IMR-90 (cell line): Measurements from ENCODE around the gene PATJ. TPM values are rescaled to one million over a fixed set of nuclear protein-coding genes. Genes with fewer than 3 reads are reported as not detected.

ENCODE experiments used
- ATAC-seq: fragments of 200-7000 bp; cut with Tn5 transposase; 2 replicates; pipeline ENCODE4 v1.9.1; 2020; ENCODE audit warnings: low read depth, mild to moderate bottlenecking, moderate library complexity
- BruUV-seq: library from RNA; stranded (reverse); fragments of 400-500 nt; replicated peaks from 2 replicates; lab custom pipeline; 2021; lab: Mats Ljungman, UMichigan
- CTCF ChIA-PET: fragments of 300-600 bp; formaldehyde crosslinking; extraction: SDS; loops from one replicate; lab custom pipeline; 2021; ENCODE audit warnings: antibody characterized with exemption; lab: Yijun Ruan, JAX
- POLR2A ChIA-PET: fragments of 300-600 bp; sonication (Branson Sonifier 250); formaldehyde crosslinking; loops from one replicate; lab custom pipeline; 2022; ENCODE audit warnings: antibody characterized with exemption; ENCODE audit not compliant: unreplicated experiment; lab: Charles Lee
- DNase-seq: peaks from one replicate; pipeline ENCODE4 v3.0.0; 2013
- H2AFZ ChIP-seq: replicated peaks from 2 replicates; pipeline ENCODE3; 2013; ENCODE audit warnings: low read length, mild to moderate bottlenecking; ENCODE audit not compliant: poor library complexity
- H2AK5ac ChIP-seq: 2 replicates; pipeline ENCODE4 v1.6.1; 2013; ENCODE audit warnings: low read depth, low read length, inconsistent platforms
- H2AK9ac ChIP-seq: replicated peaks from 2 replicates; pipeline ENCODE3; 2013; ENCODE audit warnings: mild to moderate bottlenecking, low read depth, low read length, moderate library complexity; ENCODE audit not compliant: poor library complexity
- H2BK120ac ChIP-seq: 2 replicates; pipeline ENCODE4 v1.6.1; 2013; ENCODE audit warnings: low read depth, low read length, inconsistent platforms
- H2BK15ac ChIP-seq: 3 replicates; pipeline ENCODE4 v1.6.1; 2013; ENCODE audit warnings: low read depth, low read length, inconsistent platforms
- H2BK20ac ChIP-seq: 2 replicates; pipeline ENCODE4 v1.6.1; 2013; ENCODE audit warnings: low read depth, mild to moderate bottlenecking, inconsistent platforms, low read length, moderate library complexity
- H2BK5ac ChIP-seq: 2 replicates; pipeline ENCODE4 v1.6.1; 2013; ENCODE audit warnings: mild to moderate bottlenecking, low read depth, low read length, inconsistent platforms; ENCODE audit not compliant: poor library complexity, severe bottlenecking
- H3K14ac ChIP-seq: replicated peaks from 2 replicates; pipeline ENCODE4 v1.6.1; 2013; ENCODE audit warnings: low read depth, low read length, inconsistent platforms
- H3K18ac ChIP-seq: 2 replicates; pipeline ENCODE4 v1.6.1; 2013; ENCODE audit warnings: low read depth, low read length, control low read depth
- H3K23ac ChIP-seq: 2 replicates; pipeline ENCODE4 v1.6.1; 2013; ENCODE audit warnings: low read depth, low read length, inconsistent platforms
- H3K27ac ChIP-seq: 2 replicates; pipeline ENCODE4 v1.5.1; 2013; ENCODE audit warnings: mild to moderate bottlenecking, control low read depth, low read length; ENCODE audit not compliant: insufficient read depth
- H3K27me3 ChIP-seq: 2 replicates; pipeline ENCODE4 v1.6.1; 2013; ENCODE audit warnings: low read length; ENCODE audit not compliant: control insufficient read depth, insufficient read depth
- H3K36me3 ChIP-seq: 2 replicates; pipeline ENCODE4 v1.6.1; 2013; ENCODE audit warnings: low read length, mixed read lengths; ENCODE audit not compliant: control insufficient read depth, insufficient read depth
- H3K4ac ChIP-seq: 2 replicates; pipeline ENCODE4 v1.6.1; 2013; ENCODE audit warnings: low read depth, low read length, inconsistent platforms
- H3K4me1 ChIP-seq: 2 replicates; pipeline ENCODE4 v1.6.1; 2013; ENCODE audit warnings: low read length, mixed read lengths; ENCODE audit not compliant: control insufficient read depth, insufficient read depth
- H3K4me2 ChIP-seq: 2 replicates; pipeline ENCODE4 v1.6.1; 2013; ENCODE audit warnings: low read depth, mild to moderate bottlenecking, control low read depth, low read length, moderate library complexity
- H3K4me3 ChIP-seq: 2 replicates; pipeline ENCODE4 v1.5.1; 2013; ENCODE audit warnings: low read depth, mild to moderate bottlenecking, control low read depth, low read length, moderate library complexity; ENCODE audit not compliant: insufficient read depth
- H3K56ac ChIP-seq: 2 replicates; pipeline ENCODE4 v1.6.1; 2013; ENCODE audit warnings: low read length, inconsistent platforms; ENCODE audit not compliant: insufficient read depth; ENCODE audit errors: extremely low read depth
- H3K79me1 ChIP-seq, 2 experiments: 2 replicates each; pipeline ENCODE4 v1.6.1; 2013; ENCODE audit warnings: low read length in 2 of 2, inconsistent platforms in 1 of 2, low read depth in 1 of 2
- H3K9ac ChIP-seq: 2 replicates; pipeline ENCODE4 v1.6.1; 2013; ENCODE audit warnings: low read depth, low read length, control low read depth
- H3K9me1 ChIP-seq: 2 replicates; pipeline ENCODE4 v1.6.1; 2013; ENCODE audit warnings: low read length, inconsistent platforms; ENCODE audit not compliant: insufficient read depth
- H3K9me3 ChIP-seq: 2 replicates; pipeline ENCODE4 v1.6.1; 2013; ENCODE audit warnings: low read length; ENCODE audit not compliant: control insufficient read depth, insufficient read depth
- H4K20me1 ChIP-seq: 2 replicates; pipeline ENCODE4 v1.6.1; 2013; ENCODE audit warnings: low read length, inconsistent platforms; ENCODE audit not compliant: insufficient read depth
- H4K5ac ChIP-seq: 2 replicates; pipeline ENCODE4 v1.6.1; 2013; ENCODE audit warnings: mild to moderate bottlenecking, low read depth, low read length, control low read depth
- H4K8ac ChIP-seq, 2 experiments: 2 replicates each; pipeline ENCODE4 v1.6.1; 2013; ENCODE audit warnings: low read depth in 2 of 2, low read length in 2 of 2, control low read depth in 1 of 2, inconsistent platforms in 1 of 2
- H4K91ac ChIP-seq: 2 replicates; pipeline ENCODE4 v1.6.1; 2013; ENCODE audit warnings: low read depth, low read length, inconsistent platforms; ENCODE audit not compliant: insufficient read depth
- BHLHE40 ChIP-seq: fragments of 150-350 bp; IDR thresholded peaks from 2 replicates; pipeline ENCODE4 v1.6.1; 2016; ENCODE audit warnings: mild to moderate bottlenecking, low read depth, low read length
- CEBPB ChIP-seq: IDR thresholded peaks from 2 replicates; pipeline ENCODE4 v1.6.1; 2012; ENCODE audit warnings: low read depth, low read length, improper control_type of control experiment
- CHD1 ChIP-seq: IDR thresholded peaks from 2 replicates; pipeline ENCODE4 v1.6.1; 2012; ENCODE audit warnings: low read depth, low read length, improper control_type of control experiment
- FOS ChIP-seq: fragments of 150-350 bp; IDR thresholded peaks from 2 replicates; pipeline ENCODE4 v1.6.1; 2016; ENCODE audit warnings: low read depth, low read length
- MAFK ChIP-seq: IDR thresholded peaks from 2 replicates; pipeline ENCODE4 v1.6.1; 2012; ENCODE audit warnings: low read depth, low read length, improper control_type of control experiment
- NFE2L2 ChIP-seq: fragments of 150-350 bp; IDR thresholded peaks from 2 replicates; pipeline ENCODE4 v1.6.1; 2016; ENCODE audit warnings: low read depth, mild to moderate bottlenecking, low read length
- RCOR1 ChIP-seq: IDR thresholded peaks from 2 replicates; pipeline ENCODE4 v1.6.1; 2012; ENCODE audit warnings: mild to moderate bottlenecking, low read length, improper control_type of control experiment; ENCODE audit not compliant: insufficient replicate concordance
- SMC3 ChIP-seq: fragments of 150-350 bp; IDR thresholded peaks from 2 replicates; pipeline ENCODE4 v1.6.1; 2016; ENCODE audit warnings: low read depth, mild to moderate bottlenecking, antibody characterized with exemption, low read length, moderate library complexity
- WGBS, 2 experiments: methylation state at CpG; one replicate each; pipeline versions ENCODE4 v1.1.5 to v1.1.7; 2013; ENCODE audit warnings: missing lambda C conversion rate in 2 of 2; ENCODE audit not compliant: insufficient read length in 1 of 2; ENCODE audit errors: extremely low coverage in 2 of 2; 5-methylcytosine and 5-hydroxymethylcytosine counted together
- dilution Hi-C: fragments of 300-500 bp; cut with HindIII; formaldehyde crosslinking; loops from one replicate; pipeline ENCODE4 v1.14.3; 2018; ENCODE audit warnings: low sequenced_read_pairs; ENCODE audit not compliant: unreplicated experiment
- in situ Hi-C: fragments of 300-500 bp; cut with MboI; formaldehyde crosslinking; loops from 3 replicates; pipeline ENCODE4 v1.14.3; 2019; ENCODE audit warnings: low sequenced_read_pairs, inconsistent platforms, mixed read lengths
- intact Hi-C: fragments of 100-400 bp; cut with micrococcal nuclease; formaldehyde crosslinking; loops from 2 replicates; pipeline ENCODE4 v1.10.0; 2022
- polyA plus RNA-seq, 3 experiments: library from polyadenylated mRNA; depleted of rRNA; stranded (reverse); fragments of >200 nt; gene quantifications; 2 replicates each; pipeline ENCODE4 v1.2.3, GENCODE V29; 2012; ENCODE audit warnings: low replicate concordance in 1 of 3
- total RNA-seq: library from RNA; depleted of rRNA; stranded (reverse); fragments of >200 nt; gene quantifications from 2 replicates; pipeline ENCODE4 v1.2.3, GENCODE V29; 2012
- TF ChIP-seq, protein P1 (sequence below): fragments of 150-350 bp; IDR thresholded peaks from 2 replicates; pipeline ENCODE4 v1.6.1; 2017; ENCODE audit warnings: mild to moderate bottlenecking, antibody characterized with exemption, low read length, low read depth

PATJ gene
- total and polyA plus RNA-seq, 2 of the 4 experiments (the other 2 are of a cell fraction): 2.0 to 3.4 TPM

DNA sequence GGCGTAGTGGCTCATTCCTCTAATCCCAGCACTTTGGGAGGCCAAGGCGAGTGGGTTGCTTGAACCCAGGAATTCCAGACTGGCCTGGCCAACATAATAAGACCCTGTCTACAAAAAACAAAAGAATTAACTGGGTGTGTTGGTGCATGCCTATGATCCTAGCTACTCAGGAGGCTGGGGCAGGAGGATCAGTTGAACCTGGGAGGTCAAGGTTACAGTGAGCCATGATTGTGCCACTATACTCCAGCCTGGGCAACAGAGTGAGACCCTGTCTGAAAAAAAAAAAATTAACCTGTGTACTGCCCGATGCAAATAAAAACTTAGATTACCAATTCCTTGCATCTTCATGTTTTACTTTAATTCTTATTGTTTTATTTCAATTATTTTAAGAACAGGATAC, 193.2 kb downstream of the PATJ start:
- no peak overlapping the region for H2AFZ ChIP-seq
- no peak overlapping the region for H2BK5ac ChIP-seq
- in situ Hi-C loops (no loop called here), dilution Hi-C loops (no loop called here), intact Hi-C loops (no loop called here)
- H3K18ac ChIP-seq: no peak overlapping the region
- H4K8ac ChIP-seq: no peak overlapping the region
- BruUV-seq: no TSS peak
- H3K4me2 ChIP-seq: no peak overlapping the region
- H3K27me3 ChIP-seq: no peaks in the 10 kb centered on the region
- H3K79me1 ChIP-seq: no peaks in the 10 kb centered on the region
- no peaks in the 10 kb centered on the region for H3K36me3 ChIP-seq
- H3K14ac ChIP-seq: no peak overlapping the region
- DNase-seq: no peak
- no peak for ATAC-seq
- no peak overlapping the region for H2AK5ac ChIP-seq
- H3K4me1 ChIP-seq: no peaks in the 10 kb centered on the region
- H3K27ac ChIP-seq: no peak overlapping the region
- no peak overlapping the region for H2BK15ac ChIP-seq
- ChIA-PET CTCF (interaction anchor here (0.7 kb wide), 1 partner anchor 157 kb away, joined by 3 read pairs; no protein-coding TSS in a partner anchor), POLR2A (no interaction called here)
- H3K4me3 ChIP-seq: no peak overlapping the region
- no peak overlapping the region for H4K5ac ChIP-seq
- H3K56ac ChIP-seq: no peak overlapping the region
- no peaks in the 10 kb centered on the region for H4K20me1 ChIP-seq
- H3K9me1 ChIP-seq: no peaks in the 10 kb centered on the region
- no peak overlapping the region for H2BK20ac ChIP-seq
- WGBS, 2 experiments: no CpG with 5 or more reads among the region's 3 CpGs
- TF ChIP-seq, protein P1, sequence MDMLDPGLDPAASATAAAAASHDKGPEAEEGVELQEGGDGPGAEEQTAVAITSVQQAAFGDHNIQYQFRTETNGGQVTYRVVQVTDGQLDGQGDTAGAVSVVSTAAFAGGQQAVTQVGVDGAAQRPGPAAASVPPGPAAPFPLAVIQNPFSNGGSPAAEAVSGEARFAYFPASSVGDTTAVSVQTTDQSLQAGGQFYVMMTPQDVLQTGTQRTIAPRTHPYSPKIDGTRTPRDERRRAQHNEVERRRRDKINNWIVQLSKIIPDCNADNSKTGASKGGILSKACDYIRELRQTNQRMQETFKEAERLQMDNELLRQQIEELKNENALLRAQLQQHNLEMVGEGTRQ: no peak
- no peak for TF ChIP-seq RCOR1
- TF ChIP-seq NFE2L2: no peak
- TF ChIP-seq BHLHE40: no peak
- TF ChIP-seq MAFK: no peak
- TF ChIP-seq CEBPB: no peak
- no peak for TF ChIP-seq SMC3
- no peak for TF ChIP-seq CHD1
- TF ChIP-seq FOS: no peak
- H3K4ac ChIP-seq: no peak overlapping the region
- H4K91ac ChIP-seq: no peak overlapping the region
- H2BK120ac ChIP-seq: no peak overlapping the region
- no peak overlapping the region for H2AK9ac ChIP-seq
- no peak overlapping the region for H3K9ac ChIP-seq
- H3K9me3 ChIP-seq: no peaks in the 10 kb centered on the region
- no peak overlapping the region for H3K23ac ChIP-seq
